Stomach (tissue), 9 donors: ENCODE measurements around the gene CDCA4. TPM values are rescaled to one million over a fixed set of nuclear protein-coding genes. Genes with fewer than 3 reads are reported as not detected.

Source experiments
- DNase-seq, 2 donors: peaks; one replicate each; pipeline versions ENCODE4 v3.0.0 to v3.0.0-alpha.2; 2013 to 2019
- H3K27ac ChIP-seq, 5 donors: fragments of 200-600 bp in 4 of 5; sonication (generic) in 4 of 5; one replicate each; pipeline ENCODE4 v1.5.1; 2013 to 2019; ENCODE audit warnings: mild to moderate bottlenecking in 1 of 5, moderate library complexity in 1 of 5
- H3K27me3 ChIP-seq, 3 donors: fragments of 200-600 bp; sonication (generic); one replicate each; pipeline ENCODE4 v1.5.1; 2017 to 2019; ENCODE audit warnings: mixed run types in 1 of 3
- H3K36me3 ChIP-seq, 4 donors: fragments of 200-600 bp; sonication (generic); 1 replicate in 3 of 4; 2 replicates in 1 of 4; pipeline ENCODE4 v1.5.1; 2016 to 2019
- H3K4me1 ChIP-seq, 4 donors: fragments of 200-600 bp; sonication (generic); one replicate each; pipeline ENCODE4 v1.5.1; 2016 to 2019
- H3K4me3 ChIP-seq, 4 donors: fragments of 200-600 bp; sonication (generic) in 3 of 4; one replicate each; pipeline ENCODE4 v1.5.1; 2016 to 2019; ENCODE audit warnings: mild to moderate bottlenecking in 1 of 4
- H3K9me3 ChIP-seq, 4 donors: fragments of 200-600 bp; sonication (generic); one replicate each; pipeline ENCODE4 v1.5.1; 2016 to 2019
- CTCF ChIP-seq, 7 experiments: fragments of 450-650 bp in 4 of 7; fragments of 200-600 bp in 3 of 7; sonication (generic) in 3 of 7; IDR thresholded peaks; one replicate each; pipeline ENCODE4 v1.5.1; 2016 to 2019; ENCODE audit warnings: antibody characterized with exemption in 7 of 7, control low read depth in 2 of 7, mild to moderate bottlenecking in 1 of 7
- EP300 ChIP-seq: sonication (generic); formaldehyde crosslinking; IDR thresholded peaks from one replicate; pipeline ENCODE4 v1.6.1; 2017; ENCODE audit warnings: antibody characterized with exemption
- POLR2A ChIP-seq, 4 donors: fragments of 450-650 bp; IDR thresholded peaks; one replicate each; pipeline ENCODE4 v1.6.1; 2016; ENCODE audit warnings: antibody characterized with exemption in 4 of 4, control low read depth in 2 of 4, mild to moderate bottlenecking in 1 of 4, moderate library complexity in 1 of 4
- POLR2AphosphoS5 ChIP-seq, 3 donors: sonication (generic); formaldehyde crosslinking; IDR thresholded peaks; one replicate each; pipeline ENCODE4 v1.6.1; 2016; ENCODE audit warnings: antibody characterized with exemption in 3 of 3
- WGBS, 5 donors: extraction: QIAGEN DNeasy Blood & Tissue Kit in 3 of 5; methylation state at CpG; one replicate each; pipeline versions ENCODE4 v1.1.5 to v1.1.7; 2013 to 2018; 5-methylcytosine and 5-hydroxymethylcytosine counted together
- intact Hi-C: fragments of 100-400 bp; cut with DNase I; formaldehyde crosslinking; loops from one replicate; pipeline ENCODE4 v1.15.1; 2023; ENCODE audit warnings: low total_unique reads
- polyA plus RNA-seq, 3 donors: library from polyadenylated mRNA; stranded (reverse); fragments of 200-250 nt; gene quantifications; one replicate each; pipeline ENCODE4 v1.2.3, GENCODE V29; 2013
- total RNA-seq, 5 donors: library from RNA; depleted of rRNA; stranded (reverse); fragments of >200 nt; gene quantifications; one replicate each; pipeline versions ENCODE4 v1.1.0 to v1.2.3, GENCODE V29; 2014 to 2016
- donor health status: healthy with polysubstance abuse.
- donor health status: Bipolar disorder and iron deficiency.
- donor health status: healthy.

Gene CDCA4
- total and polyA plus RNA-seq, 8 donors, result 2.9 to 12.3 (median 6.4) TPM

GRCh38 chr14:104972301-104973134 lies 48.4 kb downstream of the CDCA4 start:
- intact Hi-C loops, result no loop called here
- no peaks in the 10 kb centered on the region for H3K9me3 ChIP-seq
- H3K27ac ChIP-seq, result peak overlapping the region; percentile 82 to 94 (median 90)
- peaks cover 0 to 29% (median 17%) of the 10 kb centered on the region in 3 donors for H3K27me3 ChIP-seq
- H3K4me3 ChIP-seq, result peak overlapping the region in 1 of 4 donors; percentile 3
- H3K36me3 ChIP-seq, result no peaks in the 10 kb centered on the region
- peaks cover 80 to 100% (median 96%) of the 10 kb centered on the region in 4 donors for H3K4me1 ChIP-seq
- WGBS, 5 donors, result 27 to 51% (median 39%) methylated on average over 20 to 28 of the region's 28 CpGs
- peak; percentile 77 to 92 for DNase-seq
- peak in 2 of 3 donors; percentile 51 to 75 for TF ChIP-seq POLR2AphosphoS5 (IDR thresholded peaks at IDR 0.05)
- no peak for TF ChIP-seq EP300

GRCh38 chr14:104971447-104972240 lies 49.2 kb downstream of the CDCA4 start:
- intact Hi-C loops, result no loop called here
- H3K9me3 ChIP-seq, result no peaks in the 10 kb centered on the region
- peak in 1 of 2 donors; percentile 19 for DNase-seq
- H3K36me3 ChIP-seq, result no peaks in the 10 kb centered on the region
- H3K4me3 ChIP-seq, result no peak overlapping the region
- peaks cover 80 to 100% (median 96%) of the 10 kb centered on the region in 4 donors for H3K4me1 ChIP-seq
- peak overlapping the region; percentile 24 to 94 (median 90) for H3K27ac ChIP-seq
- WGBS, 5 donors, result 81 to 88% (median 87%) methylated on average over 4 to 12 of the region's 12 CpGs
- peaks cover 0 to 29% (median 10%) of the 10 kb centered on the region in 3 donors for H3K27me3 ChIP-seq
- TF ChIP-seq CTCF (IDR thresholded peaks at IDR 0.05), result no peak
- no peak for TF ChIP-seq EP300
- TF ChIP-seq POLR2AphosphoS5 (IDR thresholded peaks at IDR 0.05), result no peak
- TF ChIP-seq POLR2A (IDR thresholded peaks at IDR 0.05), result no peak

- no peaks in the 10 kb centered on the region for H3K9me3 ChIP-seq
- WGBS, 5 donors, result 70 to 83% (median 72%) methylated on average over 9 to 19 of the region's 19 CpGs
- H3K36me3 ChIP-seq, result no peaks in the 10 kb centered on the region
- TF ChIP-seq POLR2AphosphoS5 (IDR thresholded peaks at IDR 0.05) (peak in 2 of 3 donors; percentile 43 to 52), EP300 (no peak)
- H3K4me1 ChIP-seq, result peaks cover 71 to 98% (median 89%) of the 10 kb centered on the region in 4 donors
- peak overlapping the region; percentile 16 to 38 (median 30) for H3K4me3 ChIP-seq
- DNase-seq, result peak; percentile 40 to 80
- intact Hi-C loops, result no loop called here
- peak overlapping the region; percentile 31 to 94 (median 90) for H3K27ac ChIP-seq
- peaks cover 0 to 26% (median 10%) of the 10 kb centered on the region in 3 donors for H3K27me3 ChIP-seq
Observed at GRCh38 chr14:104970231-104971068, 50.4 kb downstream of the CDCA4 start.

GRCh38 chr14:104969741-104970230 lies 51.1 kb downstream of the CDCA4 start:
- peak overlapping the region in 4 of 5 donors; percentile 89 to 94 (median 90) for H3K27ac ChIP-seq
- H3K4me1 ChIP-seq, result peaks cover 70 to 91% (median 83%) of the 10 kb centered on the region in 4 donors
- no peaks in the 10 kb centered on the region for H3K9me3 ChIP-seq
- WGBS, 5 donors, result 75 to 91% (median 88%) methylated on average over 9 to 10 of the region's 10 CpGs
- peak overlapping the region; percentile 16 to 38 (median 30) for H3K4me3 ChIP-seq
- TF ChIP-seq CTCF (IDR thresholded peaks at IDR 0.05) (no peak), EP300 (no peak), POLR2A (IDR thresholded peaks at IDR 0.05) (no peak), POLR2AphosphoS5 (IDR thresholded peaks at IDR 0.05) (no peak)
- intact Hi-C loops, result no loop called here
- no peak for DNase-seq
- peaks cover 0 to 26% (median 10%) of the 10 kb centered on the region in 3 donors for H3K27me3 ChIP-seq
- H3K36me3 ChIP-seq, result no peaks in the 10 kb centered on the region
